CD4-positive, alpha-beta T cell treated with Interleukin-17A for 1 hour (primary cell): Measurements from ENCODE around the gene DOP1A.
"Not testable (repeated sequence)": the region's sequence is repeated elsewhere in the genome, so short reads cannot be mapped to it uniquely, and the experiment has no call there.

Experiments
- DNase-seq: peaks from one replicate; pipeline ENCODE4 v3.0.0-alpha.2; 2020

The DOP1A gene

DNA sequence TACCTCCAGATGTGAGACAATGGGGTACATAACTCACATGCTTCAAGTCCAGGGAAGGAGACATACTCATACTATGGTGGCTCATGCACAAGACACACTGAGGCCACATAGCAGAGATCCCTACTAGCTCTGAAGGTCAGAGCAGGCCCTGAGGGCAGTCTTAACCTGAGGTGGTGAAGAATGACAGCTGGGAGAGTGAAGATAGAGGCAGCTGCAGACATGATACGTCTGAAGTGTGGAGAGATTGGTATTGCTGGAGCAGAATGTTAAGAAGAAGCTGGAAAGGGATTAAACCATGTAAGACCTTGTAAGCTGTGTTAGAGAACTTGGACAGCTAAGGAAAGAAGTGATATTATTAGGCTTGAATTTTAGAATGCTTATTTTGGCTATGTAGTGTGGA, 92.7 kb downstream of the DOP1A start:
- no peak for DNase-seq

DNA sequence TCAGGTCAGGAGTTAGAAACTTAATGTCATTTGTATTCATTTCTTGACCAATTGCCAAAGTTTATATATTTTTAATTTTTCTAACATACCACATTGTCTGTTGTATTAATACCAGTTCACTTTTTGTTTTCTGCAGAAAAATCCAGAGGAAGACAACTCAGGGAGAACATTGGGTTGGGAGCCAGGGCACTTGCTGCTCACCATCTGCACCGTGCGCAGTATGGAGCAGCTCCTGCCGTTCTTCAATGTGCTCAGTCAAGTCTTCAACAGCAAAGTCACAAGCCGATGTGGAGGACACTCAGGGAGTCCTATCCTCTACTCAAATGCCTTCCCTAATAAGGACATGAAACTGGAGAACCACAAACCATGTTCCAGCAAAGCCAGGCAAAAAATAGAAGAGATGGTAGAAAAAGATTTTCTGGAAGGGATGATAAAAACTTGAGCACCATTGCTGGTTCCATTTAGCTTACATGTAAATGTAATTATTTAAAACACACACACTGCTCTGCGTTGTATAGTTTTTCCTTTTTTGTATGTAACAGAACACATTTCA, 100.3 kb downstream of the DOP1A start:
- no peak for DNase-seq

DNA sequence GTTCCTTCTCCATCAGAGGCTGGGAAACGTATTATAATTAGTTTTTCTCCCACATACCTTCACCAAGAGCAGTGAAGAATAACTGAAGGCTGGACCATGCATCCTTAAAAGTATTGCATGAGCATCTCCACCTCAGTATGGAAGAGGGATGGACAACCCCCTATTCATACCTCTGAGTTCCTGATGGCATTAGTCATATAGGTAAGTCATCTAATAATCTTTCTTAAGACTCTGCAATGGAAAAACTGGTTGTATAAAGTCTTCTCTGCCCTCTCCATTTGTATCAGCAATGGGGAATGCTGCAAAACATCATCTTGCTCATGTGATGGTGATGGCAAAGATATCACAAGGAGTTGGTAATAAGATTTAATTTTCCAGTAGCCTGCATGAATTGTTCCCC, 101.1 kb downstream of the DOP1A start:
- DNase-seq, result no peak

DNA sequence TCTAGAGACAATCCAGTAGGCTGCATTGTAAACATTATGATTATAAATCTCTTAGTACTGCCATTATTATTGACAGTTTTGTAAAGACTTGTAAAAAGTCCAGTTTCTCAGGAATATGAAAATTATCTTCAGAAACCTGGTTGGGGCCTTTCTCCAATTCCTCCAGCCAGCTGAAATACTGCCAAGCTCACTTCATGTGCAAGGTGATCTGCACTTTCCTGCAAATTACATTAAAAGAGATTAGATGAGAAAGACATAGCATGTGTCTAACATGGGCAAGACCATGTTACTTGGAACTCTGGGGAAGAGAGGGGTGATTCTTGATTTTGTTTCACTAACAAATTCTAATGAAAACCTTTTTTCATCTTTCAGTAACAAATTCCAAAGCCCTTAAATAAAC, 101.6 kb downstream of the DOP1A start:
- DNase-seq, result no peak

DNA sequence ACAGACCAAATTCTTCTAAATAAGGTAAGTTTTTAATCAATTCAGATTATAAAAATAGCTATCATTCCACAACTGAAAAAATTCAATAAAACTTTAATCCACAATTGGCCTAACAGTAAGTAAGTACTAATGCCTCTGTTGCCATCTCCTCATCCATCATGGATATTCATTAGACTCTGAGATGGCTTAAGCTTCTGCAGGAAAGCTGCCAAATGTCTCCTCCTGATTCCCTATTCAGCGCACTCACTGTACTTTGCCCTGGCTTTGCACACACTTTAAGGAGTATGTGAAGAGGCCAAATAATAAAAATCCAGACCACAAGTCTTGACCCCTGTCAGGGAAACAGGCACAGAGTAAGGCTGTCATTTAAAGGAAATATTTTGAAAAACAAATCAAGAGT, 102.0 kb downstream of the DOP1A start:
- DNase-seq, result no peak

DNA sequence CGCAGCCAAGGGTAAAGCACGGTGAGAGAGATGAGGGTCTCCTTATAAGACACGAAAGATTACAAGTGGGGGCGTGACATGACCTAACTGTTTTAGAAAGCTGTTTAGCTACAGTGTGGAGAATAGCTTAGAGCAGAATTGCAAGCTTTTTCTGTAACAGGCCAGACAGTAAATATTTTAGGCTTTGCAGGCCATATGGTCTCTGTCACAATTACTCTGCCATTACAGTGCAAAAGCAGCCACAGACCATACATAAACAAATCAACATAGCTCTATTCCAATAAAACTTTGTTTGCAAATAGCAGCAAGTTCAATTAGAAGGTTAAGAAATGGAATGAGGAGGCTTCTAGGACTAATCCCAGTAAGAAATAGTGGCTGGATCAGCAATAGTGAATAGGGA, 108.8 kb downstream of the DOP1A start:
- DNase-seq, result no peak

- DNase-seq, result no peak
Observed at GRCh38 chr6:83180426-83180950, 113.0 kb downstream of the DOP1A start.

DNA sequence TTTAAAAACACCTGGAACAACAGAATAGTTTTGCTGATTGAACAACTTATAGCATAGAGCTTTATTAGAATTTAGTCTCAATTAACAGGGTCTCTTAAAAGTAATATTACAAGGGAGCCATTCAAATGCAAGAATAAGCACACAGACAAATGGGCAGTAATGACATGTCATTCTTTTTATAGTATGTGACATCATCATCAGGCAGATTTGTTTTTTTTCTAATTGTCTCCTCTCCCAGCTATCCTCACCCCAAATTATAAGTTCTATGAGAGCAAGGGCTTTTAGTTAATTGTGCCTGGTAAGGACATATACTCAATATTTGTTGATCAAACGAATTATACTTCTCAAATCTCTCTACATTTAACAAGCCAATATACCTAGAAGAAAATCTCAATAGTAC, 114.6 kb downstream of the DOP1A start:
- DNase-seq, result no peak

GRCh38 chr6:83183082-83183828, 115.8 kb downstream of the DOP1A start:
- DNase-seq, result no peak

DNA sequence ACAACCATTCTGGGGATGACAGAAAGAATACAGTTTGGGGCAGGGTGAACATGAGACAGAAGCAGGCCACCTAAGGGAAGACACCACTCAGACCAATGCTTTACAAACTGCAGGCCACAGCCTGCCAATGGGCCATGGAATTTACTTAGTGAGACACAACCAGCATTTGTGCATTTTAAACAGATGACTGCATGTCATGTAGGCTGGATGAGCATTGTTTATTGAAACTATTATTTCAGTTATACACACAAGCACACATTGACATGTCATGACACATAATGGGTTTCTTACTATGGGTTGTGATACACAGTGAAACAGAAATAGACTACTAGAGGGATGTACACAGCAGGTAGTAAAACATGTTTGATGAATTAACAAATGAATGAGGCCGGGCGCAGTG, 117.6 kb downstream of the DOP1A start:
- DNase-seq, result no peak

DNA sequence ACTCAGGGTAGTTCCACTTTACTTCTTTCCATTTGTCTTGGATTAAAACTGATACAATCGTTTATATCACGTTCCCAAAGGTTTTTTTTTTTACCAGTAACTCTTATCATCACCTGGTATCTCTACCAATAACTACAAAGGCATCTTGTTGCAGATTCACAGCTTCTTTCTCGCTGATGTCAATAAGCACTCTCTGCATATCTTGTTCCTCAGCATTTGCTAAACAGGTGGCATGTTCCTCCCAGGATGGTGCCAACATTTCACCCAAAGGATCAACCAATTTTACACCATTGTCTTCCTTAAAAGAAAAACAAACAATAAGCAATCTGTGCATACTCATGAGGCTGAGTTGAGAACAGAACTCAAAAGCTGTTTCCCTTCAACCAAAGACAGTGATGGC, 121.0 kb downstream of the DOP1A start:
- no peak for DNase-seq

GRCh38 chr6:83190626-83191025, 123.2 kb downstream of the DOP1A start:
- no peak for DNase-seq

- not testable (repeated sequence) for DNase-seq
Observed at GRCh38 chr6:83191974-83192373, 124.5 kb downstream of the DOP1A start.

DNA sequence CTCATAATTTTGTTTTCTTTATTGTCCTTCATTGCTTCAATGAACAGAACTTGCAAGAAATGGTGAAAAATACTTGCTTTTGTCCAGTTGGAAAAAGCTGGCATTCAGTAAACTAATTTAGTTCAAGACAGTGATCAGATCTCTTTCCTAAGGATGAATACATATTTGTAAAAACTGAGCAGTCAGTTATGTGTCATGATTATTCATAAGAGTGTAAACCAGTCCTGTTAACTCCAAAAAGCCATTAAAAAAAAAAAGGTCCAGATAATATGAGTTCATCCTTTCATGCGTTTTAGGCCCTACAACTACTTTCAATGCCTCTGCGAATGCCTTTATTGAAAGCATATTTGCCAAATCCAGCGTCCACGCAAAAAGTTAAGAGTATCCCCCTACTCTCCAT, 125.0 kb downstream of the DOP1A start:
- no peak for DNase-seq

DNA sequence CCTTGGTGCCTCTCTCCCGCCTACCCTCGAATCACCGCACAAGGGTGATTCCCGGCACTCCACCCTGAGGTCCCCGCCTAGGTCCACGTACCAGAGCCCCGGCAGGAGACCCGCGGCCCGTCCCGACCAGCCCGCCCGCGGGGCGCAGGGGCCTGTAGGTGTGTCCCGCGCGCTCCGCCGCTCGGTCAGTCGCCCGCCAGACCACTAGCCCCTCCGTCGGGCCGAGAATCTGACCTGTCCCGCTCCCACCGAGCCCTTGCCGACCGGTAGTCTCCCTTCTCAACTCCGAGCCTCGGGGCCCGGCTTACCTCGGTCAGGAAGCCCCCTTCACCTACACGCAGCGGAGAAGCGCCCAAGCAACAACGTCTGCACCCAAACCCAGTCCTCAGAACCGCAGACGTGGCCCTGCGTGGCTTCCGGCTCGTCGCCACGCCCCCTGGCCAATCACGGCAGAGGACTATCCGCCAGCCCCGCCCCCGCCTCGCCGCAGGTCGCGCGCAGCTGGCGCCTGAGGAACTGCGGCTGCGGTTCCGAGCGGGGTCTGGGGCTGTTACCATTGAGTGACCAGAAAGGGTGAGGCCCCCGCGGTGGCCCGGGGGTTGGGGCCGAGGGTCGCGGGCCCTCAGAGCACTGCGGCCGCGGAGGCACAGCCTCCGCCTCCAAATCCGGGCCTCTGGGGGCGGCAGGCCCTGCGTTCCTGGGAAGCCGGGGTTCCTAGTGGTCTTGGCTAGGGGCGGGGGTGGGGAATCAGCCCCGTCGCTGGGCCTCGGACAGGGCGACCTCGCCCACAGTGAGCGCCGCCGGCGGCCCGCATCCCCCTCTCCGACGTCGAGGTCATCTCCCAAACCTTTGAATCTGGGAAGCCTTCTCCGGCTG, 125.6 kb downstream of the DOP1A start, which contains the start of the genes PGM3 and RWDD2A:
Gene PGM3 (minus strand): TSS at position 395 of the 876 bp plus-strand sequence. CDS start 2,253 bp downstream, outside the sequence.
Gene RWDD2A (plus strand): TSS at position 487 of the 876 bp plus-strand sequence. CDS start 1,095 bp downstream, outside the sequence.
- DNase-seq, result peak; percentile 89

- DNase-seq, result peak; percentile 19
Observed at GRCh38 chr6:83193747-83194566, 126.5 kb downstream of the DOP1A start.

- no peak for DNase-seq
Observed at GRCh38 chr6:83198486-83199172, 131.2 kb downstream of the DOP1A start.

GRCh38 chr6:83199173-83199862, 131.8 kb downstream of the DOP1A start:
- no peak for DNase-seq

- no peak for DNase-seq
Observed at GRCh38 chr6:83199863-83200225, 132.4 kb downstream of the DOP1A start.

GRCh38 chr6:83202031-83202430, 134.6 kb downstream of the DOP1A start:
- no peak for DNase-seq
